Esophagus muscularis mucosa (tissue), 3 donors: ENCODE measurements around the gene HM13.
A peak's percentile ranks its signal among the peaks of the same experiment; 100 is the strongest.

Experiments used
- CTCF ChIP-seq, 3 experiments: fragments of 200-600 bp in 2 of 3; fragments of 450-650 bp in 1 of 3; sonication (generic) in 2 of 3; IDR thresholded peaks; one replicate each; pipeline ENCODE4 v1.5.1; 2017 to 2019; ENCODE audit warnings: antibody characterized with exemption in 3 of 3, mild to moderate bottlenecking in 2 of 3, moderate library complexity in 1 of 3
- EP300 ChIP-seq: sonication (generic); formaldehyde crosslinking; IDR thresholded peaks from one replicate; pipeline ENCODE4 v1.6.1; 2017; ENCODE audit warnings: antibody characterized with exemption

DNA sequence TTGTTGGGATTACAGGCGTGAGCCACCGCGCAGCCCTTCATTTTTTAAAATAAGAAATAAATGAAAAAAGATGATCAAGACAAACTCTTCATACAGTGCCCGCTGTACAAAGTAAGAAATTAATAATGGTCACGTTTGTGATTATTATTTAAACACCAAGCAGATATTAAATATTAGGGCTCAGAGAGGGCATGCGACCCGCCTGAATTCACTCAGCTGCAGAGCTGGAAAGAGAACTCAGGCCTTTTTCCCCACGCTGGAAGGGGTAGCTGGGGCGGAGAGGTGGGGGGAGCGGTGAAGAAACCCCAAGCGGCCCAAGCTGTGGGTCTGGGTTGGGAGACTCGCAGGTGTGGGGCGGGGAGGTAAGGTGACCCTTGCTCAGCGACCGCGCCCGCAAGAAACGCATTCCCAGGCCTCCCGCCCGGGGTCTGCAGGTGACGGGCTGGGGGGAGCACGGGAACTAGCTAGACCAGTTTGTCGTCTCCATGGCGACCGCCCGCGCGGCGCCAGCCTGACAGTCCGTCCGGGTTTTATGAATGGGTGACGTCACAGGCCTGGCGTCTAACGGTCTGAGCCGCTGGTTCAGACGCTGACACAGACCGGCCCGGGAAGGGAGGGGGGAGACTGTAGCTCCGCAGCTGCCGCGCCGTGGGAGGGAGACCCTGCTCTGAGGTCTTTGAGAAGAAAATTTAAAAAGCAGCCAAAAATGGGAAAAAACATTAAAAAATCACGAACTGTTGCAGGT lies 89.8 kb downstream of the HM13 start:
- TF ChIP-seq CTCF (IDR thresholded peaks at IDR 0.05) (no peak), EP300 (peak; percentile 78)
